ENCODE data around the gene KRTAP10-6.
"Not testable (repeated sequence)": the region's sequence is repeated elsewhere in the genome, so short reads cannot be mapped to it uniquely, and the experiment has no call there.

Gene KRTAP10-6

GRCh38 chr21:44611551-44611950, 19.2 kb upstream of the KRTAP10-6 start:
- Histone ChIP-seq H3K9me3 (peaks cover 0 to 24% (median 21%) of the 10 kb centered on the region in 3 donors), H3K4me1 (no peaks in the 10 kb centered on the region), H3K27me3 (peaks cover 0 to 37% of the 10 kb centered on the region in 2 donors), H3K4me3 (no peak overlapping the region), H3K27ac (no peak overlapping the region), H3K36me3 (no peaks in the 10 kb centered on the region)
- no peak for TF ChIP-seq CTCF (IDR thresholded peaks at IDR 0.05)
- no peak for DNase-seq
- intact Hi-C loops (cut with DNase I; ENCODE audit: low total_unique reads): no loop called here

GRCh38 chr21:44610157-44610843, 18.0 kb upstream of the KRTAP10-6 start:
- Histone ChIP-seq H3K9me3 (peaks cover 0 to 24% (median 21%) of the 10 kb centered on the region in 3 donors), H3K27me3 (peaks cover 0 to 30% of the 10 kb centered on the region in 2 donors)
- H3K4me3 ChIP-seq; intact Hi-C loops (cut with DNase I; ENCODE audit: low total_unique reads); DNase-seq; H3K27ac ChIP-seq; H3K4me1 ChIP-seq; H3K36me3 ChIP-seq: not testable (repeated sequence)

- DNase-seq: no peak
- intact Hi-C loops (cut with DNase I; ENCODE audit: low total_unique reads): no loop called here
- Histone ChIP-seq H3K4me3 (no peak overlapping the region), H3K27me3 (peaks cover 0 to 21% of the 10 kb centered on the region in 2 donors), H3K9me3 (peaks cover 0 to 24% (median 21%) of the 10 kb centered on the region in 3 donors), H3K27ac (no peak overlapping the region), H3K4me1 (no peaks in the 10 kb centered on the region), H3K36me3 (no peaks in the 10 kb centered on the region)
- no peak for TF ChIP-seq CTCF (IDR thresholded peaks at IDR 0.05)
Observed at GRCh38 chr21:44609193-44609592, 16.9 kb upstream of the KRTAP10-6 start.

GRCh38 chr21:44606495-44606894, 14.2 kb upstream of the KRTAP10-6 start:
- DNase-seq: no peak
- TF ChIP-seq CTCF (IDR thresholded peaks at IDR 0.05): no peak
- Histone ChIP-seq H3K27me3 (peaks cover 0 to 26% of the 10 kb centered on the region in 2 donors), H3K4me3 (no peak overlapping the region), H3K36me3 (no peaks in the 10 kb centered on the region), H3K9me3 (peaks cover 0 to 18% (median 17%) of the 10 kb centered on the region in 3 donors), H3K27ac (no peak overlapping the region), H3K4me1 (no peaks in the 10 kb centered on the region)
- intact Hi-C loops (cut with DNase I; ENCODE audit: low total_unique reads): no loop called here

GRCh38 chr21:44603911-44604310, 11.6 kb upstream of the KRTAP10-6 start:
- Histone ChIP-seq H3K4me3 (no peak overlapping the region), H3K27ac (no peak overlapping the region), H3K4me1 (no peaks in the 10 kb centered on the region), H3K9me3 (peaks cover 0 to under 1% (median under 1%) of the 10 kb centered on the region in 3 donors), H3K27me3 (peaks cover 0 to 30% of the 10 kb centered on the region in 2 donors), H3K36me3 (no peaks in the 10 kb centered on the region)
- intact Hi-C loops (cut with DNase I; ENCODE audit: low total_unique reads): no loop called here
- no peak for TF ChIP-seq CTCF (IDR thresholded peaks at IDR 0.05)
- DNase-seq: no peak

GRCh38 chr21:44603109-44603875, 11.0 kb upstream of the KRTAP10-6 start:
- DNase-seq: no peak
- no peaks in the 10 kb centered on the region for H3K36me3 ChIP-seq
- H3K4me1 ChIP-seq: no peaks in the 10 kb centered on the region
- no peak for TF ChIP-seq CTCF (IDR thresholded peaks at IDR 0.05)
- intact Hi-C loops (cut with DNase I; ENCODE audit: low total_unique reads): no loop called here
- H3K27me3 ChIP-seq: peaks cover 0 to 30% of the 10 kb centered on the region in 2 donors
- no peak overlapping the region for H3K27ac ChIP-seq
- H3K4me3 ChIP-seq: no peak overlapping the region
- H3K9me3 ChIP-seq: peaks cover 0 to 5% (median 0%) of the 10 kb centered on the region in 3 donors

All from tibial artery (tissue), 4 donors.